ENCODE results near the gene ADIPOQ. TPM values are rescaled to one million over a fixed set of nuclear protein-coding genes. Genes with fewer than 3 reads are reported as not detected.
A peak's percentile ranks its signal among the peaks of the same experiment; 100 is the strongest.

Gene ADIPOQ
- total and polyA plus RNA-seq, 2 of the 13 experiments (the other 11 are each of a cell fraction or from before 2014, with no cell fraction given), result not detected

DNA sequence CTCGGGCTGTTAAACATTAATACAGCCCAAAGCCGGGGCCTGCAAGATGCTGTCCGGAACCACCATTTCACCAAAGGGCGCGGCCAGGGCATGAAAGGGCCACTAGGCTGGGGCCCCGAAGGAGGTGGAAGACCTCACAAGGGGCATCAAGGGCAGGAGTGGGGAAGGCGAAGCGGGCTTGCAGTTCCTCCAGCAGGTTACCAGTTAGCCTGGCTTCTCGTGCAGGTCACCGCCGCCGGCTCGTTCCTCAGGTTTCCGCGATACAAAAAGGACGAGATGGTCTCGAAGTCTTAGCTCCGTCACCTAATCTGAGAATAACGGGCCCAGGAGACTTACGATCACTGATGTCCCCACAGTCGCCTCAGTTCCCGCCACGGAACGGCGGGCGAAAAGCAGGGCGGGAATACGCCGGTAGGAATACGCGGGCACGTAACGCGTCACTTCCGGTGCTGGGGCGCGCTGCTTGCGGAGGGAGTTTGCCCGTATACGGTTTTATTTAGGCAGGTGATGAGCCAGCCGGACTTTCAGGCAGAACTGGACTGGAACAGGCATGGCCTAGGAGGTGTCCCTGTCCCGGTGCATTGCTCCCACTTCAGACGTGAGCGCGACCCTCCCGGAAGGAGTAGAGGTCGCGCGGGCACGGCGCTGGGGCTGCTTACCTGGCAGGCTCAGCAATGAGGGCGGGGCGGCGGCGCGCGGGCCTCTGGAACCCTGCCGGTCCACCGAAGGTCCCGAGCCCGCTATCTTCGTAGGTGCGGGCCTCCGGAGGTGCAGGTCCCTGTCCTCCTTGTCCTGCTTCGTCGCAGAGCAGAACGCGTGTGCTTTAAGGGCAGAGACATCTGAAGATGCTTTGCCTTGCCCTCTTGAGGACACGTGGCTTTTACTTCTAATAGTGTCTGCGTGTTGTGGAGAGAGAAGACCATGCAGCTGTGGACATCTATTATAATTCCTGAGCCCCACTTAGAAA, 36.1 kb upstream of the ADIPOQ start, which contains the start of gene RFC4 (continued):
- TF ChIP-seq, protein P1, sequence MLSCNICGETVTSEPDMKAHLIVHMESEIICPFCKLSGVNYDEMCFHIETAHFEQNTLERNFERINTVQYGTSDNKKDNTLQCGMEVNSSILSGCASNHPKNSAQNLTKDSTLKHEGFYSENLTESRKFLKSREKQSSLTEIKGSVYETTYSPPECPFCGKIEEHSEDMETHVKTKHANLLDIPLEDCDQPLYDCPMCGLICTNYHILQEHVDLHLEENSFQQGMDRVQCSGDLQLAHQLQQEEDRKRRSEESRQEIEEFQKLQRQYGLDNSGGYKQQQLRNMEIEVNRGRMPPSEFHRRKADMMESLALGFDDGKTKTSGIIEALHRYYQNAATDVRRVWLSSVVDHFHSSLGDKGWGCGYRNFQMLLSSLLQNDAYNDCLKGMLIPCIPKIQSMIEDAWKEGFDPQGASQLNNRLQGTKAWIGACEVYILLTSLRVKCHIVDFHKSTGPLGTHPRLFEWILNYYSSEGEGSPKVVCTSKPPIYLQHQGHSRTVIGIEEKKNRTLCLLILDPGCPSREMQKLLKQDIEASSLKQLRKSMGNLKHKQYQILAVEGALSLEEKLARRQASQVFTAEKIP (CRISPR knock-in tag; IDR thresholded peaks at IDR 0.05; ENCODE audit: borderline replicate concordance), result no peak
- no peak for TF ChIP-seq DNMT1 (CRISPR knock-in tag; IDR thresholded peaks at IDR 0.05)
- TF ChIP-seq HOXA9 (CRISPR knock-in tag; IDR thresholded peaks at IDR 0.05; ENCODE audit: borderline replicate concordance), result no peak
- TF ChIP-seq SP4 (CRISPR knock-in tag; IDR thresholded peaks at IDR 0.05), result no peak
- TF ChIP-seq ZNF775 (CRISPR knock-in tag; IDR thresholded peaks at IDR 0.05; ENCODE audit: borderline replicate concordance), result no peak
- TF ChIP-seq RARA (CRISPR knock-in tag; IDR thresholded peaks at IDR 0.05), result peak; percentile 19; the same call in 1 of the 2 replicates
- peak; percentile 81 for TF ChIP-seq ZNF724P (CRISPR knock-in tag; IDR thresholded peaks at IDR 0.05; ENCODE audit: borderline replicate concordance)
- TF ChIP-seq LRRFIP1 (CRISPR knock-in tag; conservative IDR thresholded peaks at IDR 0.05), result no peak
- TF ChIP-seq ZNF607 (CRISPR knock-in tag; IDR thresholded peaks at IDR 0.05; ENCODE audit: borderline replicate concordance), result no peak; the same call in 1 of the 2 replicates
- TF ChIP-seq TFE3 (CRISPR knock-in tag; IDR thresholded peaks at IDR 0.05), result peak; percentile 63; the same call in 1 of the 2 replicates
- no peak for TF ChIP-seq ZNF562 (CRISPR knock-in tag; IDR thresholded peaks at IDR 0.05; ENCODE audit: borderline replicate concordance)
- TF ChIP-seq ZNF720 (CRISPR knock-in tag; IDR thresholded peaks at IDR 0.05), result no peak
- peak; percentile 90 for TF ChIP-seq SNAI1 (CRISPR knock-in tag; IDR thresholded peaks at IDR 0.05; ENCODE audit: borderline replicate concordance)
- no peak for TF ChIP-seq ZFP36 (IDR thresholded peaks at IDR 0.05; ENCODE audit: borderline replicate concordance, low read depth, low read length, partially characterized antibody)
- no peak for TF ChIP-seq SMAD9 (CRISPR knock-in tag; IDR thresholded peaks at IDR 0.05)
- TF ChIP-seq ZNF574 (CRISPR knock-in tag; IDR thresholded peaks at IDR 0.05), result peak; percentile 94
- no peak for TF ChIP-seq IRF9 (CRISPR knock-in tag; IDR thresholded peaks at IDR 0.05; ENCODE audit: borderline replicate concordance)
- TF ChIP-seq ZNF605 (CRISPR knock-in tag; IDR thresholded peaks at IDR 0.05), result no peak; the same call in 1 of the 2 replicates
